Aorta (tissue), 5 donors: ENCODE results near the gene CACNA1H. TPM values are rescaled to one million over a fixed set of nuclear protein-coding genes. Genes with fewer than 3 reads are reported as not detected.
A peak's percentile ranks its signal among the peaks of the same experiment; 100 is the strongest.

Experiments
- ATAC-seq: fragments of 200-7000 bp; cut with Tn5 transposase; one replicate; pipeline ENCODE4 v1.9.1; 2022; ENCODE audit warnings: moderate library complexity; ENCODE audit not compliant: low FRiP score
- DNase-seq, 2 donors: peaks; one replicate each; pipeline ENCODE4 v3.0.0-alpha.2; 2020
- H3K27ac ChIP-seq, 2 donors: one replicate each; pipeline ENCODE4 v1.5.1; 2013; ENCODE audit warnings: low read length in 2 of 2, mild to moderate bottlenecking in 2 of 2, moderate library complexity in 2 of 2, control low read depth in 1 of 2, inconsistent platforms in 1 of 2, low read depth in 1 of 2
- H3K27me3 ChIP-seq, 2 donors: one replicate each; pipeline ENCODE4 v1.6.1; 2013; ENCODE audit warnings: control low read depth in 1 of 2, low read length in 1 of 2, mild to moderate bottlenecking in 1 of 2, moderate library complexity in 1 of 2; ENCODE audit not compliant: insufficient read depth in 2 of 2, control insufficient read depth in 1 of 2
- H3K36me3 ChIP-seq, 2 donors: one replicate each; pipeline ENCODE4 v1.6.1; 2013; ENCODE audit warnings: control low read depth in 1 of 2, low read length in 1 of 2, mild to moderate bottlenecking in 1 of 2; ENCODE audit not compliant: insufficient read depth in 2 of 2, control insufficient read depth in 1 of 2
- H3K4me1 ChIP-seq, 2 donors: one replicate each; pipeline ENCODE4 v1.6.1; 2013; ENCODE audit warnings: low read length in 2 of 2, control low read depth in 1 of 2, mild to moderate bottlenecking in 1 of 2, moderate library complexity in 1 of 2; ENCODE audit not compliant: insufficient read depth in 2 of 2, control insufficient read depth in 1 of 2
- H3K4me3 ChIP-seq, 2 donors: one replicate each; pipeline ENCODE4 v1.5.1; 2013; ENCODE audit warnings: low read length in 2 of 2, control low read depth in 1 of 2, mild to moderate bottlenecking in 1 of 2
- H3K9me3 ChIP-seq: one replicate; pipeline ENCODE4 v1.6.1; 2013; ENCODE audit warnings: mild to moderate bottlenecking, low read length; ENCODE audit not compliant: control insufficient read depth
- WGBS, 2 donors: extraction: QIAGEN DNeasy Blood & Tissue Kit; methylation state at CpG; one replicate each; pipeline ENCODE4 v1.1.7; 2013; 5-methylcytosine and 5-hydroxymethylcytosine counted together
- intact Hi-C, 2 donors: fragments of 100-400 bp; cut with DNase I; formaldehyde crosslinking; loops; one replicate each; pipeline versions ENCODE4 v1.14.2 to v1.15.0; 2022
- polyA plus RNA-seq, 2 donors: library from polyadenylated mRNA; stranded (reverse); fragments of 200-250 nt; gene quantifications; one replicate each; pipeline ENCODE4 v1.2.3, GENCODE V29; 2013
- total RNA-seq, 2 donors: library from RNA; stranded (reverse); fragmentation: NEBNext Ultra II Directional; extraction: Animal tissue kit (Norgen Biotek cat#: 25700); gene quantifications; one replicate each; pipeline ENCODE4 v1.2.1, GENCODE V29; 2021
- donor health status: healthy with polysubstance abuse.
- donor health status: Bipolar disorder and iron deficiency.
- donor health status: DM: no; HTN: no; CAD: no.
- donor health status: DM: no; HTN: no; CAD: no.
- donor health status: DM: yes; HTN: yes; CAD: no.

CACNA1H gene
- total and polyA plus RNA-seq, 4 donors, result 1.3 to 17.8 (median 9.8) TPM

- ATAC-seq (no peak), DNase-seq (no peak)
- H3K9me3 ChIP-seq, result no peaks in the 10 kb centered on the region
- H3K27ac ChIP-seq, result no peak overlapping the region
- no peak overlapping the region for H3K4me3 ChIP-seq
- no peaks in the 10 kb centered on the region for H3K36me3 ChIP-seq
- no peaks in the 10 kb centered on the region for H3K4me1 ChIP-seq
- intact Hi-C loops, result loop anchor here in 1 of 2 donors (2.0 kb wide), 1 partner anchor 25 kb away; no protein-coding TSS in a partner anchor
- no peaks in the 10 kb centered on the region for H3K27me3 ChIP-seq
- 88 to 89% methylated on average over 37 to 40 of the region's 40 CpGs for WGBS, 2 donors
Measured at GRCh38 chr16:1157639-1158455, 4.9 kb downstream of the CACNA1H start.

- H3K9me3 ChIP-seq, result no peaks in the 10 kb centered on the region
- H3K4me3 ChIP-seq, result no peak overlapping the region
- H3K36me3 ChIP-seq, result no peaks in the 10 kb centered on the region
- H3K4me1 ChIP-seq, result no peaks in the 10 kb centered on the region
- H3K27ac ChIP-seq, result no peak overlapping the region
- intact Hi-C loops, result loop anchor here in 1 of 2 donors (2.0 kb wide), 1 partner anchor 24 kb away; no protein-coding TSS in a partner anchor
- WGBS, 2 donors, result 49 to 50% methylated on average over 51 to 65 of the region's 65 CpGs
- H3K27me3 ChIP-seq, result no peaks in the 10 kb centered on the region
- ATAC-seq (no peak), DNase-seq (peak; percentile 73 to 89)
Measured at GRCh38 chr16:1158456-1159324, 5.8 kb downstream of the CACNA1H start.

- DNase-seq (no peak), ATAC-seq (peak; percentile 1)
- WGBS, 2 donors, result 54 to 58% methylated on average over 26 to 28 of the region's 28 CpGs
- Histone ChIP-seq H3K27ac (no peak overlapping the region), H3K9me3 (no peaks in the 10 kb centered on the region), H3K4me3 (no peak overlapping the region), H3K27me3 (no peaks in the 10 kb centered on the region), H3K36me3 (no peaks in the 10 kb centered on the region), H3K4me1 (no peaks in the 10 kb centered on the region)
- intact Hi-C loops, result loop anchor here in 1 of 2 donors (2.0 kb wide), 1 partner anchor 23 kb away; no protein-coding TSS in a partner anchor
Measured at GRCh38 chr16:1159325-1159972, 6.5 kb downstream of the CACNA1H start.

- no peak for DNase-seq
- H3K27me3 ChIP-seq, result no peaks in the 10 kb centered on the region
- H3K4me3 ChIP-seq, result no peak overlapping the region
- WGBS, 2 donors, result 2 to 8% methylated on average over 56 of the region's 56 CpGs
- H3K27ac ChIP-seq, result no peak overlapping the region
- intact Hi-C loops, result loop anchor here in 1 of 2 donors (2.0 kb wide), 1 partner anchor 23 kb away; no protein-coding TSS in a partner anchor
- no peaks in the 10 kb centered on the region for H3K9me3 ChIP-seq
- H3K4me1 ChIP-seq, result no peaks in the 10 kb centered on the region
- H3K36me3 ChIP-seq, result no peaks in the 10 kb centered on the region
- ATAC-seq, result peak; percentile 45
Measured at GRCh38 chr16:1159973-1160772, 7.3 kb downstream of the CACNA1H start.

- Histone ChIP-seq H3K4me1 (no peaks in the 10 kb centered on the region), H3K36me3 (no peaks in the 10 kb centered on the region), H3K9me3 (no peaks in the 10 kb centered on the region), H3K4me3 (no peak overlapping the region), H3K27ac (no peak overlapping the region), H3K27me3 (no peaks in the 10 kb centered on the region)
- 49 to 58% methylated on average over 34 of the region's 34 CpGs for WGBS, 2 donors
- ATAC-seq, result no peak
- no peak for DNase-seq
- intact Hi-C loops, result no loop called here
Measured at GRCh38 chr16:1160773-1161348, 8.0 kb downstream of the CACNA1H start.

GRCh38 chr16:1162701-1163566 lies 10.0 kb downstream of the CACNA1H start:
- no peak overlapping the region for H3K27ac ChIP-seq
- H3K9me3 ChIP-seq, result no peaks in the 10 kb centered on the region
- no peak for DNase-seq
- H3K36me3 ChIP-seq, result no peaks in the 10 kb centered on the region
- intact Hi-C loops, result no loop called here
- ATAC-seq, result no peak
- WGBS, 2 donors, result 89 to 90% methylated on average over 32 to 38 of the region's 38 CpGs
- H3K4me1 ChIP-seq, result no peaks in the 10 kb centered on the region
- no peak overlapping the region for H3K4me3 ChIP-seq
- H3K27me3 ChIP-seq, result no peaks in the 10 kb centered on the region

GRCh38 chr16:1163567-1164055 lies 10.7 kb downstream of the CACNA1H start:
- H3K27me3 ChIP-seq, result no peaks in the 10 kb centered on the region
- intact Hi-C loops, result no loop called here
- H3K27ac ChIP-seq, result no peak overlapping the region
- H3K4me3 ChIP-seq, result no peak overlapping the region
- no peak for DNase-seq
- H3K4me1 ChIP-seq, result no peaks in the 10 kb centered on the region
- H3K36me3 ChIP-seq, result no peaks in the 10 kb centered on the region
- WGBS, 2 donors, result 83 to 86% methylated on average over 19 of the region's 19 CpGs
- no peak for ATAC-seq
- no peaks in the 10 kb centered on the region for H3K9me3 ChIP-seq
